ENCODE data around the gene PCNA. TPM values are rescaled to one million over a fixed set of nuclear protein-coding genes. Genes with fewer than 3 reads are reported as not detected.
A peak's percentile ranks its signal among the peaks of the same experiment; 100 is the strongest.

PCNA gene
- total RNA-seq, 1 donor, result 66.2 TPM

- H4K20me1 ChIP-seq (ENCODE audit: insufficient read depth, low read length), result peaks cover 27% of the 10 kb centered on the region
- H3K4me2 ChIP-seq (ENCODE audit: insufficient read depth, low read length), result no peak overlapping the region
- no peak overlapping the region for H2AFZ ChIP-seq (ENCODE audit: low read length)
- H3K4me3 ChIP-seq (ENCODE audit: insufficient read depth, low read length), result no peak overlapping the region
- no peaks in the 10 kb centered on the region for H3K9me3 ChIP-seq (ENCODE audit: low read depth, low read length)
- H3K36me3 ChIP-seq (ENCODE audit: insufficient read depth, low read length), result no peaks in the 10 kb centered on the region
- peaks cover 7% of the 10 kb centered on the region for H3K4me1 ChIP-seq (ENCODE audit: insufficient read depth, low read length)
- TF ChIP-seq CTCF (IDR thresholded peaks at IDR 0.05; ENCODE audit: extremely low read depth, low read depth, low read length), result no peak
- DNase-seq (ENCODE audit: insufficient read length, low spot score, missing footprints), result no peak
- H3K79me2 ChIP-seq (ENCODE audit: insufficient read depth, low read length), result peaks cover 70% of the 10 kb centered on the region
- H3K27me3 ChIP-seq (ENCODE audit: insufficient read depth, low read length), result no peaks in the 10 kb centered on the region
- no peak overlapping the region for H3K27ac ChIP-seq (ENCODE audit: low read depth, low read length)
Measured at GRCh38 chr20:5140195-5140594, 20.4 kb upstream of the PCNA start.

GRCh38 chr20:5136096-5136495, 16.3 kb upstream of the PCNA start:
- Histone ChIP-seq H3K4me1 (ENCODE audit: insufficient read depth, low read length) (peaks cover 9% of the 10 kb centered on the region), H4K20me1 (ENCODE audit: insufficient read depth, low read length) (peaks cover 29% of the 10 kb centered on the region), H3K27ac (ENCODE audit: low read depth, low read length) (no peak overlapping the region), H3K36me3 (ENCODE audit: insufficient read depth, low read length) (no peaks in the 10 kb centered on the region), H3K4me3 (ENCODE audit: insufficient read depth, low read length) (no peak overlapping the region), H2AFZ (ENCODE audit: low read length) (no peak overlapping the region), H3K4me2 (ENCODE audit: insufficient read depth, low read length) (peak overlapping the region; percentile 34), H3K9me3 (ENCODE audit: low read depth, low read length) (no peaks in the 10 kb centered on the region), H3K27me3 (ENCODE audit: insufficient read depth, low read length) (no peaks in the 10 kb centered on the region), H3K79me2 (ENCODE audit: insufficient read depth, low read length) (peaks cover 73% of the 10 kb centered on the region)
- DNase-seq (ENCODE audit: insufficient read length, low spot score, missing footprints), result no peak
- no peak for TF ChIP-seq CTCF (IDR thresholded peaks at IDR 0.05; ENCODE audit: extremely low read depth, low read depth, low read length)

- Histone ChIP-seq H3K27ac (ENCODE audit: low read depth, low read length) (no peak overlapping the region), H3K36me3 (ENCODE audit: insufficient read depth, low read length) (no peaks in the 10 kb centered on the region), H2AFZ (ENCODE audit: low read length) (no peak overlapping the region), H3K4me2 (ENCODE audit: insufficient read depth, low read length) (peak overlapping the region; percentile 34), H3K79me2 (ENCODE audit: insufficient read depth, low read length) (peaks cover 68% of the 10 kb centered on the region), H3K4me3 (ENCODE audit: insufficient read depth, low read length) (no peak overlapping the region), H3K27me3 (ENCODE audit: insufficient read depth, low read length) (no peaks in the 10 kb centered on the region), H4K20me1 (ENCODE audit: insufficient read depth, low read length) (peaks cover 26% of the 10 kb centered on the region), H3K4me1 (ENCODE audit: insufficient read depth, low read length) (peaks cover 9% of the 10 kb centered on the region), H3K9me3 (ENCODE audit: low read depth, low read length) (no peaks in the 10 kb centered on the region)
- no peak for TF ChIP-seq CTCF (IDR thresholded peaks at IDR 0.05; ENCODE audit: extremely low read depth, low read depth, low read length)
- no peak for DNase-seq (ENCODE audit: insufficient read length, low spot score, missing footprints)
Measured at GRCh38 chr20:5135363-5136012, 15.7 kb upstream of the PCNA start.

- Histone ChIP-seq H2AFZ (ENCODE audit: low read length) (no peak overlapping the region), H3K9me3 (ENCODE audit: low read depth, low read length) (no peaks in the 10 kb centered on the region), H3K4me2 (ENCODE audit: insufficient read depth, low read length) (no peak overlapping the region), H3K27ac (ENCODE audit: low read depth, low read length) (no peak overlapping the region), H3K79me2 (ENCODE audit: insufficient read depth, low read length) (peaks cover 65% of the 10 kb centered on the region), H3K27me3 (ENCODE audit: insufficient read depth, low read length) (no peaks in the 10 kb centered on the region), H3K36me3 (ENCODE audit: insufficient read depth, low read length) (no peaks in the 10 kb centered on the region), H3K4me1 (ENCODE audit: insufficient read depth, low read length) (peaks cover 9% of the 10 kb centered on the region), H4K20me1 (ENCODE audit: insufficient read depth, low read length) (peaks cover 20% of the 10 kb centered on the region), H3K4me3 (ENCODE audit: insufficient read depth, low read length) (no peak overlapping the region)
- TF ChIP-seq CTCF (IDR thresholded peaks at IDR 0.05; ENCODE audit: extremely low read depth, low read depth, low read length), result no peak
- no peak for DNase-seq (ENCODE audit: insufficient read length, low spot score, missing footprints)
Measured at GRCh38 chr20:5133998-5134397, 14.2 kb upstream of the PCNA start.
